Gastroesophageal sphincter (tissue), 4 donors: ENCODE data around the gene SH3PXD2A. TPM values are rescaled to one million over a fixed set of nuclear protein-coding genes. Genes with fewer than 3 reads are reported as not detected.
"Not testable (repeated sequence)": the region's sequence is repeated elsewhere in the genome, so short reads cannot be mapped to it uniquely, and the experiment has no call there.

Experiments used
- ATAC-seq: fragments of 150-250 bp; one replicate; pipeline ENCODE4 v1.9.1; 2016; ENCODE audit warnings: mild to moderate bottlenecking, moderate library complexity
- H3K27ac ChIP-seq, 4 donors: fragments of 200-600 bp; sonication (generic) in 3 of 4; 1 replicate in 3 of 4; 2 replicates in 1 of 4; pipeline ENCODE4 v1.5.1; 2016 to 2019
- H3K27me3 ChIP-seq: fragments of 200-600 bp; sonication (generic); one replicate; pipeline ENCODE4 v1.5.1; 2019
- H3K36me3 ChIP-seq, 2 donors: fragments of 200-600 bp; sonication (generic); one replicate each; pipeline ENCODE4 v1.5.1; 2019; ENCODE audit warnings: control low read depth in 1 of 2
- H3K4me1 ChIP-seq, 3 donors: fragments of 200-600 bp; sonication (generic); 1 replicate in 2 of 3; 2 replicates in 1 of 3; pipeline ENCODE4 v1.5.1; 2016 to 2019; ENCODE audit warnings: control low read depth in 2 of 3
- H3K4me3 ChIP-seq, 2 donors: fragments of 200-600 bp; sonication (generic); one replicate each; pipeline ENCODE4 v1.5.1; 2019; ENCODE audit warnings: mild to moderate bottlenecking in 1 of 2, moderate library complexity in 1 of 2
- H3K9me3 ChIP-seq, 3 donors: fragments of 200-600 bp; sonication (generic); one replicate each; pipeline ENCODE4 v1.5.1; 2017 to 2019; ENCODE audit warnings: control low read depth in 2 of 3
- CTCF ChIP-seq, 4 experiments: fragments of 200-600 bp in 2 of 4; fragments of 450-650 bp in 2 of 4; sonication (generic) in 1 of 4; IDR thresholded peaks; one replicate each; pipeline ENCODE4 v1.5.1; 2017 to 2019; ENCODE audit warnings: antibody characterized with exemption in 4 of 4, mild to moderate bottlenecking in 2 of 4, moderate library complexity in 2 of 4
- EP300 ChIP-seq: sonication (generic); formaldehyde crosslinking; IDR thresholded peaks from one replicate; pipeline ENCODE4 v1.6.1; 2017; ENCODE audit warnings: antibody characterized with exemption, mild to moderate bottlenecking
- POLR2A ChIP-seq, 2 donors: fragments of 450-650 bp; IDR thresholded peaks; one replicate each; pipeline ENCODE4 v1.6.1; 2017; ENCODE audit warnings: antibody characterized with exemption in 2 of 2, mild to moderate bottlenecking in 2 of 2, moderate library complexity in 1 of 2
- POLR2AphosphoS5 ChIP-seq: sonication (generic); formaldehyde crosslinking; IDR thresholded peaks from one replicate; pipeline ENCODE4 v1.6.1; 2017; ENCODE audit warnings: antibody characterized with exemption
- WGBS, 2 donors: methylation state at CpG; one replicate each; pipeline ENCODE4 v1.1.5; 2018; ENCODE audit warnings: low coverage in 1 of 2; 5-methylcytosine and 5-hydroxymethylcytosine counted together
- total RNA-seq, 4 donors: library from RNA; depleted of rRNA; stranded (reverse); fragments of >200 nt; gene quantifications; one replicate each; pipeline ENCODE4 v1.1.0, GENCODE V29; 2016

The SH3PXD2A gene
- total RNA-seq, 4 donors from 2014 or later: 31.2 to 65.2 (median 39.5) TPM

- no peak overlapping the region for H3K4me3 ChIP-seq
- no peak overlapping the region for H3K27ac ChIP-seq
- peaks cover 0 to 68% (median 27%) of the 10 kb centered on the region in 3 donors for H3K4me1 ChIP-seq
- H3K27me3 ChIP-seq: no peaks in the 10 kb centered on the region
- TF ChIP-seq POLR2AphosphoS5: no peak
- H3K36me3 ChIP-seq: no peaks in the 10 kb centered on the region
- ATAC-seq: no peak
- no peaks in the 10 kb centered on the region for H3K9me3 ChIP-seq
- WGBS, 2 donors: 67 to 80% methylated on average over 1 to 2 of the region's 3 CpGs
These were observed 37.3 kb downstream of the SH3PXD2A start for GRCh38 chr10:103818105-103818504.

DNA sequence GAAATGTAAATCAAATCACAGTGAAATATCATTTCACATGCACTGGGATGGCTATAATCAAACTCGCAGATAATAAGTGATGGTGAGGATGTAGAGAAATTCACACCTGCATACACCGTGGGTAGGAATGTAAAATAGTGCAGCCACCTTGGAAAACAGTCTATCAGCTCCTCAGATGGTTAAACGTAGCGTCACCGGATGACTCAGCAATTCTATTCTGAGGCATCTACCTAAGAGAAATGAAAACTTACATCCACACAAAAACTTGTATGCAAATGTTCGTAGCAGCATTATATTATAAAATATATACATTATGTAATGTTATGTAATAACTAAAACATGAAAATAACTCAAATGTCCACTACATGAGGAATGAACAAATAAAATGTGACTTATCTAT lies 38.9 kb downstream of the SH3PXD2A start:
- Histone ChIP-seq H3K27ac (no peak overlapping the region), H3K27me3 (no peaks in the 10 kb centered on the region), H3K4me3 (no peak overlapping the region), H3K4me1 (peaks cover 0 to 57% (median 27%) of the 10 kb centered on the region in 3 donors), H3K36me3 (no peaks in the 10 kb centered on the region), H3K9me3 (no peaks in the 10 kb centered on the region)
- no peak for ATAC-seq
- TF ChIP-seq EP300: no peak
- TF ChIP-seq POLR2AphosphoS5: no peak
- no peak for TF ChIP-seq CTCF (IDR thresholded peaks at IDR 0.05)
- no peak for TF ChIP-seq POLR2A (IDR thresholded peaks at IDR 0.05)
- WGBS, 2 donors: 43 to 57% methylated on average over 6 of the region's 6 CpGs

DNA sequence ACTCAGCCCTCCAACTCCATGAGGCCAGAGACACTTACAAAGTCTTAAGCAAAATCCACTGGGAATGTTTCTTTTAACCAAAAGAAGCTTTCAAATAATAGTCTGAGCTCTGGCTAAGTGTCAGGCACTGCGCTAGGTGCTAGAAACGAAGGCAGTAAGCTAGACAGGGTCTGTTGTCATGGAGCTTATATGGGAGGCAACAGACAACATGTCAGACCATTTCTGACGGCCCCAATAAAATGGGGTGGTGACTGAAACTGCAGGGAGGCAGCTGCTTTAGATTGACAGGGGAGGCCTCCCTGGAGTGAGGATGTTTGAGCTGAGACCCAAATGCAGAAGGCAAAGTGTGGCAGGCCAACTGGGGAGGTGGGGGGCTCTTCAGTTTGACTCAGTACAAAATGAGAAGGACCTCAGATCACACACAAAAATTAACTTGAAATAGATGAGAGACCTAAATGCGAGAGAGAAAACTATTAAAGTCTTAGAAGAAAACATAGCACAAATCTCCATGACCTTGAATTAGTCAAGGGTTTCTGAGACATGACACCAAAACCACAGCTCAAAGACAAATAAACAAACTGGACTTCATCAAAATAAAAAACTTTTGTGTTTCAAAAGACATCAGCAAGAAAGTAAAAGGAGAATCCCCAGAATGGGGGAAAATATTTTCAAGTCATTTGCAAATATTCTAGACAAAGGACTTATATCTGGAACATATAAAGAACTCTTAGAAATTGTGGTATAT lies 40.6 kb downstream of the SH3PXD2A start:
- peak overlapping the region in 3 of 4 donors; percentile 20 to 56 (median 50) for H3K27ac ChIP-seq
- peaks cover 0 to 41% (median 13%) of the 10 kb centered on the region in 3 donors for H3K4me1 ChIP-seq
- H3K9me3 ChIP-seq: no peaks in the 10 kb centered on the region
- ATAC-seq: no peak
- WGBS, 2 donors: 65 to 78% methylated on average over 2 to 4 of the region's 4 CpGs
- H3K36me3 ChIP-seq: no peaks in the 10 kb centered on the region
- no peak for TF ChIP-seq EP300
- TF ChIP-seq POLR2AphosphoS5: no peak
- no peak for TF ChIP-seq POLR2A (IDR thresholded peaks at IDR 0.05)
- TF ChIP-seq CTCF (IDR thresholded peaks at IDR 0.05): no peak
- no peaks in the 10 kb centered on the region for H3K27me3 ChIP-seq
- H3K4me3 ChIP-seq: no peak overlapping the region

DNA sequence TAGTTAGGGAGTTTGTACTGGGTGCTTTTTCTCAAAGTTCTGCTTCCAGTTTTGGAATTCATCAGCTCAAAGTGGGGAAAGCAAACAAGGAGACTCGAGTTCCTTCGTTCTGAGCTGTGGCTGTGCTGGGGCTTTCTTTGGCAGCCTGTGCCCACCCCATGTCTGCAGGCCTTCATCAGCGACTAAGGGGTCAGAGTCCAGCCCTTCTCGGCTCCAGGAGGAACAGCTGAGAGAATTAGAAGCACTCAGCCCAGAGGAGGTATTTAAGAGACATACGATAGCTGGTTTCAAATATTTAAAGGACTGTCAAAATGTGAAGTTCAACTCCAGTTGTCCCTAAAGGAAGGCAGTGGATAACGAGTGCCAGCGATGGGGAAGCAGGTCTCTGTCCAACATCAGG lies 41.3 kb downstream of the SH3PXD2A start:
- Histone ChIP-seq H3K27me3 (no peaks in the 10 kb centered on the region), H3K4me1 (peaks cover 0 to 34% (median 6%) of the 10 kb centered on the region in 3 donors), H3K27ac (peak overlapping the region in 3 of 4 donors; percentile 20 to 56 (median 50)), H3K36me3 (no peaks in the 10 kb centered on the region), H3K4me3 (no peak overlapping the region), H3K9me3 (no peaks in the 10 kb centered on the region)
- no peak for ATAC-seq
- no peak for TF ChIP-seq POLR2AphosphoS5
- no peak for TF ChIP-seq EP300
- 56 to 68% methylated on average over 4 to 7 of the region's 7 CpGs for WGBS, 2 donors

- 89 to 100% methylated on average over 3 to 4 of the region's 4 CpGs for WGBS, 2 donors
- peaks cover 0 to 27% (median 6%) of the 10 kb centered on the region in 3 donors for H3K4me1 ChIP-seq
- not testable (repeated sequence) for H3K36me3 ChIP-seq, H3K27ac ChIP-seq, ATAC-seq, H3K4me3 ChIP-seq, H3K9me3 ChIP-seq, H3K27me3 ChIP-seq
These were observed 42.1 kb downstream of the SH3PXD2A start for GRCh38 chr10:103813312-103813711.

DNA sequence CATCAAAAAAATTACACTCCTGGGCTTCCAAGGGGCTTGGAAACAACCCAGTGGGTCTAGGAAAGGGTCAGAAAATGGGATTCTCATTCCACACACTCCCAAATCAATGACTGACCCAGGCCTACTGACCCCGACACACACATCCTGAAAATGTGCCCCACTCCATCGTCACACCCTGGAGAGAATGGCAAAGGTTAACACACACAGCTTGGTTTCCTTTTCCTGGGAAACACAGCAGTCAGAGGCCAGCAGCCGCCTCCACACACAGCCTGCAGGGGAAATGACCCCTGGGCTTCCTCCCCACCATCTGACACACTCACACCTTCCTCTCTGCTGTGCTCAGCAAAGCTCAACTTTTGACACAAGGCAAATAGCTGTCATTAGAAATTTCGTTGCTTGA lies 42.9 kb downstream of the SH3PXD2A start:
- H3K27me3 ChIP-seq: no peaks in the 10 kb centered on the region
- 58 to 64% methylated on average over 1 to 3 of the region's 4 CpGs for WGBS, 2 donors
- H3K9me3 ChIP-seq: no peaks in the 10 kb centered on the region
- no peak overlapping the region for H3K4me3 ChIP-seq
- TF ChIP-seq POLR2AphosphoS5: no peak
- no peak for TF ChIP-seq EP300
- TF ChIP-seq CTCF (IDR thresholded peaks at IDR 0.05): no peak
- no peak for TF ChIP-seq POLR2A (IDR thresholded peaks at IDR 0.05)
- peaks cover 0 to 26% (median 6%) of the 10 kb centered on the region in 3 donors for H3K4me1 ChIP-seq
- ATAC-seq: no peak
- no peak overlapping the region for H3K27ac ChIP-seq
- no peaks in the 10 kb centered on the region for H3K36me3 ChIP-seq
